MM.1S (cell line): ENCODE data around the gene SYNGR4.

Experiments
- EZH2phosphoT487 ChIP-seq: fragments of 300-600 bp; sonication (generic); IDR thresholded peaks from 2 replicates; pipeline ENCODE4 v1.6.1; 2018; ENCODE audit warnings: antibody characterized with exemption, low read length
- TF ChIP-seq, protein P1 (sequence below): fragments of 300-600 bp; sonication (generic); IDR thresholded peaks from 2 replicates; pipeline ENCODE4 v1.5.1; 2016; ENCODE audit warnings: antibody characterized with exemption, low read length, mixed read lengths

DNA sequence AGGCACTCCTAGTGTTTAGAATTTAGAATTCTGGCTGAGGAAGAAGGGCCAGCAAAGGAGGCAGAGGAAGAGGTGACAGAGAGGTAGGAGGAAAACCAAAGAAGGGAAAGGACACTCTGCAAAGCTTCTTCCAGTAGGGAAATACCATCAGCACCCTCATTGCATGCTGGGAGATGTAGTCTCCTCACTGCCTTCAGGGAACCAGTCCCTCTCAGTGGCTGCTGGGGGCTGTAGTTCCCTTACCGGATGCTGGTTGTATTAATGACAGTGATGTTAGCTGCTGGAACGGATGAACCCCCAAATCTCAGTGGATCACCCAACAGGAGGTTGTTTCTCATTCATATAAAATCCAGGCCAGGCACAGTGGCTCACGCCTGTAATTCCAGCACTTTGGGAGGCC, 39.4 kb downstream of the SYNGR4 start:
- TF ChIP-seq, protein P1, sequence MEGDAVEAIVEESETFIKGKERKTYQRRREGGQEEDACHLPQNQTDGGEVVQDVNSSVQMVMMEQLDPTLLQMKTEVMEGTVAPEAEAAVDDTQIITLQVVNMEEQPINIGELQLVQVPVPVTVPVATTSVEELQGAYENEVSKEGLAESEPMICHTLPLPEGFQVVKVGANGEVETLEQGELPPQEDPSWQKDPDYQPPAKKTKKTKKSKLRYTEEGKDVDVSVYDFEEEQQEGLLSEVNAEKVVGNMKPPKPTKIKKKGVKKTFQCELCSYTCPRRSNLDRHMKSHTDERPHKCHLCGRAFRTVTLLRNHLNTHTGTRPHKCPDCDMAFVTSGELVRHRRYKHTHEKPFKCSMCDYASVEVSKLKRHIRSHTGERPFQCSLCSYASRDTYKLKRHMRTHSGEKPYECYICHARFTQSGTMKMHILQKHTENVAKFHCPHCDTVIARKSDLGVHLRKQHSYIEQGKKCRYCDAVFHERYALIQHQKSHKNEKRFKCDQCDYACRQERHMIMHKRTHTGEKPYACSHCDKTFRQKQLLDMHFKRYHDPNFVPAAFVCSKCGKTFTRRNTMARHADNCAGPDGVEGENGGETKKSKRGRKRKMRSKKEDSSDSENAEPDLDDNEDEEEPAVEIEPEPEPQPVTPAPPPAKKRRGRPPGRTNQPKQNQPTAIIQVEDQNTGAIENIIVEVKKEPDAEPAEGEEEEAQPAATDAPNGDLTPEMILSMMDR: no peak
- TF ChIP-seq EZH2phosphoT487: no peak
